IMR-90 (cell line): ENCODE measurements around the gene ERICH6B.

ENCODE experiments used
- BHLHE40 ChIP-seq: fragments of 150-350 bp; IDR thresholded peaks from 2 replicates; pipeline ENCODE4 v1.6.1; 2016; ENCODE audit warnings: mild to moderate bottlenecking, low read depth, low read length
- CEBPB ChIP-seq: IDR thresholded peaks from 2 replicates; pipeline ENCODE4 v1.6.1; 2012; ENCODE audit warnings: low read depth, low read length, improper control_type of control experiment
- POLR2A ChIP-seq: IDR thresholded peaks from 2 replicates; pipeline ENCODE4 v1.6.1; 2012; ENCODE audit warnings: mild to moderate bottlenecking, low read depth, low read length
- TF ChIP-seq, protein P1 (sequence below): conservative IDR thresholded peaks from 2 replicates; pipeline ENCODE4 v1.5.1; 2012; ENCODE audit warnings: mild to moderate bottlenecking, low read depth, low read length, improper control_type of control experiment

DNA sequence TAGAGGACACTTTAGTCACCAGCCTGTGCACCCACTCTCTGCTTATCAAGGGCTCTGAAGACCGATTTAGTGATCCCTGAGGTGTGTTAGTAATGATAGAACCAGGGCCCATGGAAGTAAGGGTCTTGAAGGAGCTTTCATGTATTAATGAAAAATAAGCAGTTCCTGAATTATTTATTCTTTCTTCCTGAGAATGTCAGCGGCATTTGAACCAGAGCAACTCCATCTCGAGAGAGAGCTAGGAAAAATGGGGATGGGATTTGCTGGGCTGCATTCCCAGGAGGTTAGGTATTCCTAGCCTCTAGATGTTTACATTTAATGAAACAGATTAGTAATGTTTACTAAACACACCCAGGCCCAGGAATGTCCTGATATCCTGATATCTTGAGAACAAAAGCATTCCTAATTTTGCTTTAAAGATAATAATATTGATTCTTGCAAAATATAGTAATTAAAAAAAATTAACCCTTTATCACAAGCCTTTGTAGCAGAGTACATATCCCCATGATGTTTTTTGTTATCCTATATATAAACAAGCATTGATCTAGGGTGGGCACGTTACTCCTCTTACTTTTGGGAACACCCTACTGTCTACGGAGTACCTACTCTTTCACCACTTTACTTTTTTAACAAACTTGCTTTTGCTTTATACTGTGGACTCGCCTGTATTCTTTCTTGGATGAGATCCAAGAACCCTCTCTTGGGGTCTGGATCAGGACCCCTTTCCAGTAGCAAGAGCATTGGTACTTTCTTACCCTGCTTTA is 87.7 kb downstream of the ERICH6B start:
- TF ChIP-seq BHLHE40 (no peak), CEBPB (no peak), POLR2A (no peak)
- TF ChIP-seq, protein P1, sequence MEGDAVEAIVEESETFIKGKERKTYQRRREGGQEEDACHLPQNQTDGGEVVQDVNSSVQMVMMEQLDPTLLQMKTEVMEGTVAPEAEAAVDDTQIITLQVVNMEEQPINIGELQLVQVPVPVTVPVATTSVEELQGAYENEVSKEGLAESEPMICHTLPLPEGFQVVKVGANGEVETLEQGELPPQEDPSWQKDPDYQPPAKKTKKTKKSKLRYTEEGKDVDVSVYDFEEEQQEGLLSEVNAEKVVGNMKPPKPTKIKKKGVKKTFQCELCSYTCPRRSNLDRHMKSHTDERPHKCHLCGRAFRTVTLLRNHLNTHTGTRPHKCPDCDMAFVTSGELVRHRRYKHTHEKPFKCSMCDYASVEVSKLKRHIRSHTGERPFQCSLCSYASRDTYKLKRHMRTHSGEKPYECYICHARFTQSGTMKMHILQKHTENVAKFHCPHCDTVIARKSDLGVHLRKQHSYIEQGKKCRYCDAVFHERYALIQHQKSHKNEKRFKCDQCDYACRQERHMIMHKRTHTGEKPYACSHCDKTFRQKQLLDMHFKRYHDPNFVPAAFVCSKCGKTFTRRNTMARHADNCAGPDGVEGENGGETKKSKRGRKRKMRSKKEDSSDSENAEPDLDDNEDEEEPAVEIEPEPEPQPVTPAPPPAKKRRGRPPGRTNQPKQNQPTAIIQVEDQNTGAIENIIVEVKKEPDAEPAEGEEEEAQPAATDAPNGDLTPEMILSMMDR = no peak
